Endothelial cell of umbilical vein (primary cell): ENCODE results near the gene CCR9. TPM values are rescaled to one million over a fixed set of nuclear protein-coding genes. Genes with fewer than 3 reads are reported as not detected.

Source experiments
- BruUV-seq: library from RNA; stranded (reverse); fragments of 400-500 nt; replicated peaks from 2 replicates; lab custom pipeline; 2021; lab: Mats Ljungman, UMichigan
- CTCF ChIA-PET: fragments of 300-600, 350-600 bp; sonication (Branson Sonifier 250); formaldehyde crosslinking; loops from one replicate; lab custom pipeline; 2021; ENCODE audit warnings: antibody characterized with exemption, inconsistent platforms; lab: Charles Lee
- POLR2A ChIA-PET: fragments of 300-600, 350-600 bp; sonication (Branson Sonifier 250); formaldehyde crosslinking; loops from one replicate; lab custom pipeline; 2021; ENCODE audit warnings: antibody characterized with exemption, inconsistent platforms; lab: Charles Lee
- DNase-seq: peaks from one replicate; pipeline ENCODE4 v3.0.0-alpha.2; 2011; ENCODE audit warnings: low read depth, low spot score
- FAIRE-seq: peaks from 2 replicates; lab custom pipeline; 2011; peaks lifted over from hg19 to GRCh38; lab: Jason Lieb, UNC
- H2AFZ ChIP-seq: 2 replicates; pipeline ENCODE4 v1.6.0; 2012; ENCODE audit warnings: low read depth, low read length, control low read depth, inconsistent platforms
- H3K27ac ChIP-seq: 2 replicates; pipeline ENCODE4 v1.5.1; 2011; ENCODE audit warnings: low read depth, mild to moderate bottlenecking, control low read depth, low read length, moderate library complexity; ENCODE audit not compliant: insufficient read depth
- H3K27me3 ChIP-seq, 2 experiments: 2 replicates each; pipeline versions ENCODE4 v1.6.0 to v1.6.1; 2011; ENCODE audit warnings: low read length in 2 of 2, mixed read lengths in 1 of 2; ENCODE audit not compliant: control insufficient read depth in 2 of 2, insufficient read depth in 2 of 2
- H3K36me3 ChIP-seq, 2 experiments: 2 replicates in 1 of 2; 3 replicates in 1 of 2; pipeline ENCODE4 v1.5.1; 2011; ENCODE audit warnings: low read length in 2 of 2, mild to moderate bottlenecking in 1 of 2, moderate library complexity in 1 of 2; ENCODE audit not compliant: control insufficient read depth in 2 of 2, insufficient read depth in 2 of 2; ENCODE audit errors: extremely low read depth in 1 of 2
- H3K4me1 ChIP-seq: 3 replicates; pipeline ENCODE4 v1.5.1; 2011; ENCODE audit warnings: mild to moderate bottlenecking, low read length; ENCODE audit not compliant: control insufficient read depth, insufficient read depth; ENCODE audit errors: extremely low read depth
- H3K4me2 ChIP-seq: 2 replicates; pipeline ENCODE4 v1.6.1; 2011; ENCODE audit warnings: low read length, control low read depth, mixed read lengths; ENCODE audit not compliant: insufficient read depth
- H3K4me3 ChIP-seq, 3 experiments: fragments of 200-600 bp in 1 of 3; sonication (generic), shearing (Covaris generic) in 1 of 3; replicated peaks in 1 of 3; 2 replicates each; pipeline ENCODE4 v1.5.1; 2011 to 2016; ENCODE audit warnings: control low read depth in 3 of 3, low read length in 3 of 3, mild to moderate bottlenecking in 2 of 3, inconsistent platforms in 1 of 3, low read depth in 1 of 3, moderate library complexity in 1 of 3; ENCODE audit not compliant: insufficient read depth in 1 of 3
- H3K79me2 ChIP-seq: 2 replicates; pipeline ENCODE4 v1.6.0; 2012; ENCODE audit warnings: low read length, inconsistent platforms; ENCODE audit not compliant: control insufficient read depth, insufficient read depth
- H3K9ac ChIP-seq: replicated peaks from 2 replicates; pipeline ENCODE3; 2011; ENCODE audit warnings: low read length, control low read depth; ENCODE audit not compliant: insufficient read depth; ENCODE audit errors: extremely low read depth
- H3K9me1 ChIP-seq: replicated peaks from 3 replicates; pipeline ENCODE4 v1.6.0; 2011; ENCODE audit warnings: mild to moderate bottlenecking, low read length; ENCODE audit not compliant: control insufficient read depth, insufficient read depth; ENCODE audit errors: extremely low read depth
- H3K9me3 ChIP-seq: replicated peaks from 2 replicates; pipeline ENCODE4 v1.5.1; 2012; ENCODE audit warnings: low read length, inconsistent platforms; ENCODE audit not compliant: control insufficient read depth, insufficient read depth
- H4K20me1 ChIP-seq: replicated peaks from 2 replicates; pipeline ENCODE3; 2011; ENCODE audit warnings: mild to moderate bottlenecking, low read length; ENCODE audit not compliant: control insufficient read depth, insufficient read depth; ENCODE audit errors: extremely low read depth
- CTCF ChIP-seq, 2 donors: IDR thresholded peaks; 1 replicate in 1 of 2; 2 replicates in 1 of 2; pipeline ENCODE4 v1.5.1; 2011; ENCODE audit warnings: low read length in 2 of 2, mild to moderate bottlenecking in 2 of 2, moderate library complexity in 2 of 2, control low read depth in 1 of 2, inconsistent platforms in 1 of 2, low read depth in 1 of 2; ENCODE audit not compliant: insufficient read depth in 1 of 2; ENCODE audit errors: extremely low read depth in 1 of 2
- EZH2 ChIP-seq: IDR thresholded peaks from 2 replicates; pipeline ENCODE4 v1.6.1; 2012; ENCODE audit warnings: borderline replicate concordance, low read depth, mild to moderate bottlenecking, moderate library complexity, low read length, inconsistent platforms; ENCODE audit not compliant: severe bottlenecking
- FOS ChIP-seq: IDR thresholded peaks from 2 replicates; pipeline ENCODE4 v1.6.1; 2011; ENCODE audit warnings: mild to moderate bottlenecking, low read length, moderate library complexity, borderline replicate concordance; ENCODE audit not compliant: insufficient read depth
- GATA2 ChIP-seq: IDR thresholded peaks from 2 replicates; pipeline ENCODE4 v1.7.0; 2011; ENCODE audit warnings: low read depth, mild to moderate bottlenecking, moderate library complexity, mixed read lengths, low read length; ENCODE audit not compliant: insufficient read length, insufficient read depth
- JUN ChIP-seq: IDR thresholded peaks from 2 replicates; pipeline ENCODE4 v1.6.1; 2011; ENCODE audit warnings: borderline replicate concordance, low read depth; ENCODE audit not compliant: insufficient read length, insufficient read depth
- MAX ChIP-seq: IDR thresholded peaks from 2 replicates; pipeline ENCODE4 v1.6.1; 2011; ENCODE audit not compliant: insufficient read depth, insufficient read length
- MYC ChIP-seq: IDR thresholded peaks from one replicate; pipeline ENCODE4 v1.6.1; 2011; ENCODE audit warnings: mild to moderate bottlenecking, low read depth, low read length
- POLR2A ChIP-seq: IDR thresholded peaks from 2 replicates; pipeline ENCODE4 v1.6.1; 2012; ENCODE audit warnings: low read depth, mild to moderate bottlenecking, control low read depth, low read length
- POLR2AphosphoS5 ChIP-seq: IDR thresholded peaks from 2 replicates; pipeline ENCODE4 v1.6.1; 2012; ENCODE audit warnings: low read depth, mild to moderate bottlenecking, control low read depth, low read length, moderate library complexity; ENCODE audit not compliant: insufficient read depth
- dilution Hi-C: fragments of 300-500 bp; cut with MboI; formaldehyde crosslinking; loops from one replicate; pipeline ENCODE4 v1.15.0; 2019; ENCODE audit warnings: low sequenced_read_pairs; ENCODE audit not compliant: extremely low pct_ligation_motif_present
- intact Hi-C: fragments of 100-400 bp; cut with micrococcal nuclease; formaldehyde crosslinking; loops from one replicate; pipeline ENCODE4 v1.10.0; 2022
- polyA plus RNA-seq, 4 experiments: library from polyadenylated mRNA; depleted of rRNA in 3 of 4; stranded (reverse) in 3 of 4; unstranded in 1 of 4; fragments of >200 nt; gene quantifications; 2 replicates each; pipeline versions ENCODE4 v1.2.1 to v1.2.3, GENCODE V29; 2011 to 2012; ENCODE audit warnings: missing spikeins in 1 of 4
- total RNA-seq: library from RNA; stranded (reverse); gene quantifications from 2 replicates; pipeline ENCODE4 v1.2.3, GENCODE V29; 2021

Gene CCR9
- total and polyA plus RNA-seq, 2 donors (not counting 3 experiments of a cell fraction or from before 2014, with no cell fraction given), result not detected

DNA sequence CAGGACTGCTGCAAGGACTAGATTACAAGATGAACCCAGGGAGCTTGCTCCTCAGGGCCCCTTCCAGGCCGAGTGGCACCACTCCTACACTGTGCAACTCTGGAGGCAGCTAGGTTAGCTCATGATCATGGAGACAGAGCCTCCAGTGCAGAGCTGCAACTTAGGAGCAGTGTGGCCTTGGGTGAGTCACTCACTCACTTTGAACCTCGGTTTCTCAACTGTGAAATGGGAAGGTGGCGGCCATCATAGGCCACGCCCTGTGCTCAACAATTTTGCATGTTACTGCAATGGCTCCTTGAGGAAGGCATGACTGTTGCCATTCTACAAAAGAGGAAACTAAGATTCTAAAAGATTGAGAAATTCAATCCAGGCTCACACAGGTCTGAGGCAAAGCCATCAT is 45.8 kb downstream of the CCR9 start:
- H3K9me3 ChIP-seq, result no peaks in the 10 kb centered on the region
- dilution Hi-C loops (no loop called here), intact Hi-C loops (no loop called here)
- no peak overlapping the region for H3K4me3 ChIP-seq
- TF ChIP-seq JUN (no peak), CTCF (IDR thresholded peaks at IDR 0.05; ENCODE audit: extremely low read depth in 1 of 2, insufficient read depth in 1 of 2, low read depth in 1 of 2, low read length in 2 of 2) (no peak), MYC (no peak), FOS (no peak), POLR2AphosphoS5 (no peak), EZH2 (no peak), MAX (no peak), POLR2A (no peak), GATA2 (no peak)
- H3K9ac ChIP-seq, result no peak overlapping the region
- no TSS peak for BruUV-seq
- H3K79me2 ChIP-seq, result no peaks in the 10 kb centered on the region
- H4K20me1 ChIP-seq, result no peaks in the 10 kb centered on the region
- no peak overlapping the region for H2AFZ ChIP-seq
- ChIA-PET CTCF (interaction anchor here (1.1 to 3.9 kb wide), 3 partner anchors 11 to 170 kb away, joined by 3 to 52 read pairs (median 3); no protein-coding TSS in a partner anchor), POLR2A (no interaction called here)
- no peaks in the 10 kb centered on the region for H3K27me3 ChIP-seq
- H3K4me2 ChIP-seq, result no peak overlapping the region
- H3K4me1 ChIP-seq, result no peaks in the 10 kb centered on the region
- no peak overlapping the region for H3K27ac ChIP-seq
- no peak for FAIRE-seq
- DNase-seq, result no peak
- H3K9me1 ChIP-seq, result no peaks in the 10 kb centered on the region
- peaks cover 0 to 29% of the 10 kb centered on the region in 2 experiments for H3K36me3 ChIP-seq
